IMR-90 (cell line): Measurements from ENCODE around the gene BTBD17. TPM values are rescaled to one million over a fixed set of nuclear protein-coding genes. Genes with fewer than 3 reads are reported as not detected.

ENCODE experiments used
- ATAC-seq: fragments of 200-7000 bp; cut with Tn5 transposase; 2 replicates; pipeline ENCODE4 v1.9.1; 2020; ENCODE audit warnings: low read depth, mild to moderate bottlenecking, moderate library complexity
- BruUV-seq: library from RNA; stranded (reverse); fragments of 400-500 nt; replicated peaks from 2 replicates; lab custom pipeline; 2021; lab: Mats Ljungman, UMichigan
- CTCF ChIA-PET: fragments of 300-600 bp; formaldehyde crosslinking; extraction: SDS; loops from one replicate; lab custom pipeline; 2021; ENCODE audit warnings: antibody characterized with exemption; lab: Yijun Ruan, JAX
- POLR2A ChIA-PET: fragments of 300-600 bp; sonication (Branson Sonifier 250); formaldehyde crosslinking; loops from one replicate; lab custom pipeline; 2022; ENCODE audit warnings: antibody characterized with exemption; ENCODE audit not compliant: unreplicated experiment; lab: Charles Lee
- DNase-seq: peaks from one replicate; pipeline ENCODE4 v3.0.0; 2013
- H2AFZ ChIP-seq: replicated peaks from 2 replicates; pipeline ENCODE3; 2013; ENCODE audit warnings: low read length, mild to moderate bottlenecking; ENCODE audit not compliant: poor library complexity
- H2AK5ac ChIP-seq: 2 replicates; pipeline ENCODE4 v1.6.1; 2013; ENCODE audit warnings: low read depth, low read length, inconsistent platforms
- H2AK9ac ChIP-seq: replicated peaks from 2 replicates; pipeline ENCODE3; 2013; ENCODE audit warnings: mild to moderate bottlenecking, low read depth, low read length, moderate library complexity; ENCODE audit not compliant: poor library complexity
- H2BK120ac ChIP-seq: 2 replicates; pipeline ENCODE4 v1.6.1; 2013; ENCODE audit warnings: low read depth, low read length, inconsistent platforms
- H2BK15ac ChIP-seq: 3 replicates; pipeline ENCODE4 v1.6.1; 2013; ENCODE audit warnings: low read depth, low read length, inconsistent platforms
- H2BK20ac ChIP-seq: 2 replicates; pipeline ENCODE4 v1.6.1; 2013; ENCODE audit warnings: low read depth, mild to moderate bottlenecking, inconsistent platforms, low read length, moderate library complexity
- H2BK5ac ChIP-seq: 2 replicates; pipeline ENCODE4 v1.6.1; 2013; ENCODE audit warnings: mild to moderate bottlenecking, low read depth, low read length, inconsistent platforms; ENCODE audit not compliant: poor library complexity, severe bottlenecking
- H3K14ac ChIP-seq: replicated peaks from 2 replicates; pipeline ENCODE4 v1.6.1; 2013; ENCODE audit warnings: low read depth, low read length, inconsistent platforms
- H3K18ac ChIP-seq: 2 replicates; pipeline ENCODE4 v1.6.1; 2013; ENCODE audit warnings: low read depth, low read length, control low read depth
- H3K23ac ChIP-seq: 2 replicates; pipeline ENCODE4 v1.6.1; 2013; ENCODE audit warnings: low read depth, low read length, inconsistent platforms
- H3K27ac ChIP-seq: 2 replicates; pipeline ENCODE4 v1.5.1; 2013; ENCODE audit warnings: mild to moderate bottlenecking, control low read depth, low read length; ENCODE audit not compliant: insufficient read depth
- H3K27me3 ChIP-seq: 2 replicates; pipeline ENCODE4 v1.6.1; 2013; ENCODE audit warnings: low read length; ENCODE audit not compliant: control insufficient read depth, insufficient read depth
- H3K36me3 ChIP-seq: 2 replicates; pipeline ENCODE4 v1.6.1; 2013; ENCODE audit warnings: low read length, mixed read lengths; ENCODE audit not compliant: control insufficient read depth, insufficient read depth
- H3K4ac ChIP-seq: 2 replicates; pipeline ENCODE4 v1.6.1; 2013; ENCODE audit warnings: low read depth, low read length, inconsistent platforms
- H3K4me1 ChIP-seq: 2 replicates; pipeline ENCODE4 v1.6.1; 2013; ENCODE audit warnings: low read length, mixed read lengths; ENCODE audit not compliant: control insufficient read depth, insufficient read depth
- H3K4me2 ChIP-seq: 2 replicates; pipeline ENCODE4 v1.6.1; 2013; ENCODE audit warnings: low read depth, mild to moderate bottlenecking, control low read depth, low read length, moderate library complexity
- H3K4me3 ChIP-seq: 2 replicates; pipeline ENCODE4 v1.5.1; 2013; ENCODE audit warnings: low read depth, mild to moderate bottlenecking, control low read depth, low read length, moderate library complexity; ENCODE audit not compliant: insufficient read depth
- H3K56ac ChIP-seq: 2 replicates; pipeline ENCODE4 v1.6.1; 2013; ENCODE audit warnings: low read length, inconsistent platforms; ENCODE audit not compliant: insufficient read depth; ENCODE audit errors: extremely low read depth
- H3K79me1 ChIP-seq, 2 experiments: 2 replicates each; pipeline ENCODE4 v1.6.1; 2013; ENCODE audit warnings: low read length in 2 of 2, inconsistent platforms in 1 of 2, low read depth in 1 of 2
- H3K9ac ChIP-seq: 2 replicates; pipeline ENCODE4 v1.6.1; 2013; ENCODE audit warnings: low read depth, low read length, control low read depth
- H3K9me1 ChIP-seq: 2 replicates; pipeline ENCODE4 v1.6.1; 2013; ENCODE audit warnings: low read length, inconsistent platforms; ENCODE audit not compliant: insufficient read depth
- H3K9me3 ChIP-seq: 2 replicates; pipeline ENCODE4 v1.6.1; 2013; ENCODE audit warnings: low read length; ENCODE audit not compliant: control insufficient read depth, insufficient read depth
- H4K20me1 ChIP-seq: 2 replicates; pipeline ENCODE4 v1.6.1; 2013; ENCODE audit warnings: low read length, inconsistent platforms; ENCODE audit not compliant: insufficient read depth
- H4K5ac ChIP-seq: 2 replicates; pipeline ENCODE4 v1.6.1; 2013; ENCODE audit warnings: mild to moderate bottlenecking, low read depth, low read length, control low read depth
- H4K8ac ChIP-seq, 2 experiments: 2 replicates each; pipeline ENCODE4 v1.6.1; 2013; ENCODE audit warnings: low read depth in 2 of 2, low read length in 2 of 2, control low read depth in 1 of 2, inconsistent platforms in 1 of 2
- H4K91ac ChIP-seq: 2 replicates; pipeline ENCODE4 v1.6.1; 2013; ENCODE audit warnings: low read depth, low read length, inconsistent platforms; ENCODE audit not compliant: insufficient read depth
- ELK1 ChIP-seq: fragments of 150-350 bp; IDR thresholded peaks from 2 replicates; pipeline ENCODE4 v1.6.1; 2016; ENCODE audit warnings: low read depth, mild to moderate bottlenecking, low read length, moderate library complexity, borderline replicate concordance
- MAFK ChIP-seq: IDR thresholded peaks from 2 replicates; pipeline ENCODE4 v1.6.1; 2012; ENCODE audit warnings: low read depth, low read length, improper control_type of control experiment
- MAZ ChIP-seq: IDR thresholded peaks from 2 replicates; pipeline ENCODE4 v1.6.1; 2012; ENCODE audit warnings: low read depth, mild to moderate bottlenecking, low read length, improper control_type of control experiment, moderate library complexity, borderline replicate concordance
- MXI1 ChIP-seq: IDR thresholded peaks from 2 replicates; pipeline ENCODE4 v1.6.1; 2012; ENCODE audit warnings: low read depth, mild to moderate bottlenecking, low read length, moderate library complexity, borderline replicate concordance
- NFE2L2 ChIP-seq: fragments of 150-350 bp; IDR thresholded peaks from 2 replicates; pipeline ENCODE4 v1.6.1; 2016; ENCODE audit warnings: low read depth, mild to moderate bottlenecking, low read length
- RAD21 ChIP-seq: IDR thresholded peaks from 2 replicates; pipeline ENCODE4 v1.6.1; 2012; ENCODE audit warnings: low read length, improper control_type of control experiment
- SMC3 ChIP-seq: fragments of 150-350 bp; IDR thresholded peaks from 2 replicates; pipeline ENCODE4 v1.6.1; 2016; ENCODE audit warnings: low read depth, mild to moderate bottlenecking, antibody characterized with exemption, low read length, moderate library complexity
- WGBS, 2 experiments: methylation state at CpG; one replicate each; pipeline versions ENCODE4 v1.1.5 to v1.1.7; 2013; ENCODE audit warnings: missing lambda C conversion rate in 2 of 2; ENCODE audit not compliant: insufficient read length in 1 of 2; ENCODE audit errors: extremely low coverage in 2 of 2; 5-methylcytosine and 5-hydroxymethylcytosine counted together
- dilution Hi-C: fragments of 300-500 bp; cut with HindIII; formaldehyde crosslinking; loops from one replicate; pipeline ENCODE4 v1.14.3; 2018; ENCODE audit warnings: low sequenced_read_pairs; ENCODE audit not compliant: unreplicated experiment
- in situ Hi-C: fragments of 300-500 bp; cut with MboI; formaldehyde crosslinking; loops from 3 replicates; pipeline ENCODE4 v1.14.3; 2019; ENCODE audit warnings: low sequenced_read_pairs, inconsistent platforms, mixed read lengths
- intact Hi-C: fragments of 100-400 bp; cut with micrococcal nuclease; formaldehyde crosslinking; loops from 2 replicates; pipeline ENCODE4 v1.10.0; 2022
- polyA plus RNA-seq, 3 experiments: library from polyadenylated mRNA; depleted of rRNA; stranded (reverse); fragments of >200 nt; gene quantifications; 2 replicates each; pipeline ENCODE4 v1.2.3, GENCODE V29; 2012; ENCODE audit warnings: low replicate concordance in 1 of 3
- total RNA-seq: library from RNA; depleted of rRNA; stranded (reverse); fragments of >200 nt; gene quantifications from 2 replicates; pipeline ENCODE4 v1.2.3, GENCODE V29; 2012

BTBD17 gene
- total and polyA plus RNA-seq, 2 of the 4 experiments (the other 2 are of a cell fraction), result not detected

GRCh38 chr17:74314877-74315276 lies 46.8 kb downstream of the BTBD17 start:
- intact Hi-C loops, result no loop called here
- H3K14ac ChIP-seq, result no peak overlapping the region
- no peak overlapping the region for H4K8ac ChIP-seq
- H3K27ac ChIP-seq, result no peak overlapping the region
- ChIA-PET CTCF (no interaction called here), POLR2A (no interaction called here)
- no peaks in the 10 kb centered on the region for H4K20me1 ChIP-seq
- H2AK9ac ChIP-seq, result no peak overlapping the region
- no peak overlapping the region for H3K56ac ChIP-seq
- H3K27me3 ChIP-seq, result no peaks in the 10 kb centered on the region
- no peak overlapping the region for H3K18ac ChIP-seq
- no peaks in the 10 kb centered on the region for H3K79me1 ChIP-seq
- H2AK5ac ChIP-seq, result no peak overlapping the region
- no peaks in the 10 kb centered on the region for H3K4me1 ChIP-seq
- no peak overlapping the region for H4K5ac ChIP-seq
- no peak overlapping the region for H2AFZ ChIP-seq
- no peak overlapping the region for H4K91ac ChIP-seq
- dilution Hi-C loops, result no loop called here
- no peak overlapping the region for H3K23ac ChIP-seq
- no peaks in the 10 kb centered on the region for H3K9me1 ChIP-seq
- no peak overlapping the region for H3K4me2 ChIP-seq
- H3K9me3 ChIP-seq, result peaks cover 28% of the 10 kb centered on the region
- no peak overlapping the region for H2BK15ac ChIP-seq
- no peak overlapping the region for H3K9ac ChIP-seq
- DNase-seq (no peak), ATAC-seq (no peak)
- no peak overlapping the region for H2BK120ac ChIP-seq
- H3K36me3 ChIP-seq, result no peaks in the 10 kb centered on the region
- no peak overlapping the region for H2BK20ac ChIP-seq
- no peak overlapping the region for H2BK5ac ChIP-seq
- TF ChIP-seq MXI1, result no peak
- TF ChIP-seq MAZ, result no peak
- no peak for TF ChIP-seq ELK1
- no peak for TF ChIP-seq RAD21
- no peak for TF ChIP-seq NFE2L2
- no peak for TF ChIP-seq MAFK
- TF ChIP-seq SMC3, result no peak
- no TSS peak for BruUV-seq
- in situ Hi-C loops, result no loop called here
- H3K4ac ChIP-seq, result no peak overlapping the region
- WGBS, 2 experiments, result 81% methylated on average over 5 of the region's 15 CpGs; no CpG with 5 or more reads in 1 of the 2 experiments
- no peak overlapping the region for H3K4me3 ChIP-seq
